Spleen (tissue), 11 donors: Measurements from ENCODE around the gene RGS6. TPM values are rescaled to one million over a fixed set of nuclear protein-coding genes. Genes with fewer than 3 reads are reported as not detected.
"Not testable (repeated sequence)": the region's sequence is repeated elsewhere in the genome, so short reads cannot be mapped to it uniquely, and the experiment has no call there.

ENCODE experiments used
- DNase-seq: peaks from one replicate; pipeline ENCODE4 v3.0.0-alpha.2; 2020
- H3K27ac ChIP-seq, 8 donors: fragments of 200-600 bp; sonication (generic) in 7 of 8; 1 replicate in 4 of 8; 2 replicates in 4 of 8; pipeline versions ENCODE4 v1.5.0 to v1.8.0; 2016 to 2021; ENCODE audit warnings: inconsistent platforms in 4 of 8, mild to moderate bottlenecking in 4 of 8, moderate library complexity in 1 of 8
- H3K27me3 ChIP-seq, 7 donors: fragments of 200-600 bp; sonication (generic) in 6 of 7; replicated peaks in 1 of 7; 1 replicate in 4 of 7; 2 replicates in 3 of 7; pipeline versions ENCODE4 v1.5.0 to v1.8.0; 2016 to 2021; ENCODE audit warnings: inconsistent platforms in 3 of 7, mild to moderate bottlenecking in 1 of 7
- H3K36me3 ChIP-seq, 6 donors: fragments of 200-600 bp; sonication (generic) in 5 of 6; 1 replicate in 4 of 6; 2 replicates in 2 of 6; pipeline versions ENCODE4 v1.5.0 to v1.8.0; 2016 to 2021; ENCODE audit warnings: inconsistent platforms in 2 of 6
- H3K4me1 ChIP-seq, 6 donors: fragments of 200-600 bp; sonication (generic) in 5 of 6; 1 replicate in 3 of 6; 2 replicates in 3 of 6; pipeline versions ENCODE4 v1.5.0 to v1.8.0; 2016 to 2021; ENCODE audit warnings: inconsistent platforms in 3 of 6
- H3K4me3 ChIP-seq, 8 donors: fragments of 200-600 bp; sonication (generic) in 7 of 8; 1 replicate in 4 of 8; 2 replicates in 4 of 8; pipeline versions ENCODE4 v1.5.0 to v1.8.0; 2016 to 2021; ENCODE audit warnings: inconsistent platforms in 4 of 8, mild to moderate bottlenecking in 4 of 8, moderate library complexity in 2 of 8
- H3K9me3 ChIP-seq, 8 donors: fragments of 200-600 bp; sonication (generic) in 7 of 8; 1 replicate in 4 of 8; 2 replicates in 4 of 8; pipeline versions ENCODE4 v1.5.0 to v1.8.0; 2016 to 2021; ENCODE audit warnings: inconsistent platforms in 4 of 8
- POLR2A ChIP-seq, 3 donors: fragments of 450-650 bp; IDR thresholded peaks; one replicate each; pipeline ENCODE4 v1.5.1; 2017; ENCODE audit warnings: antibody characterized with exemption in 3 of 3, mild to moderate bottlenecking in 1 of 3
- POLR2AphosphoS5 ChIP-seq, 3 donors: sonication (generic); formaldehyde crosslinking; IDR thresholded peaks; one replicate each; pipeline ENCODE4 v1.5.1; 2017; ENCODE audit warnings: antibody characterized with exemption in 3 of 3
- WGBS, 5 donors: extraction: QIAGEN DNeasy Blood & Tissue Kit in 3 of 5; methylation state at CpG; one replicate each; pipeline versions ENCODE4 v1.1.5 to v1.1.7; 2013 to 2018; 5-methylcytosine and 5-hydroxymethylcytosine counted together
- intact Hi-C: fragments of 100-400 bp; cut with DNase I; formaldehyde crosslinking; loops from one replicate; pipeline ENCODE4 v1.15.0; 2023; ENCODE audit warnings: low total_unique reads
- polyA plus RNA-seq, 3 donors: library from polyadenylated mRNA; stranded (reverse); fragments of 200-250 nt; gene quantifications; one replicate each; pipeline ENCODE4 v1.2.1, GENCODE V29; 2013
- total RNA-seq, 7 donors: library from RNA; depleted of rRNA in 3 of 7; stranded (reverse); fragments of >200 nt in 3 of 7; fragmentation: NEBNext Ultra II Directional in 4 of 7; extraction: Animal tissue kit (Norgen Biotek cat#: 25700) in 4 of 7; gene quantifications; one replicate each; pipeline versions ENCODE4 v1.1.0 to v1.2.1, GENCODE V29; 2016 to 2021
- TF ChIP-seq, protein P1 (sequence below), 11 experiments: fragments of 200-600 bp in 7 of 11; fragments of 450-650 bp in 4 of 11; sonication (generic) in 4 of 11; IDR thresholded peaks in 8 of 11; conservative IDR thresholded peaks in 3 of 11; 1 replicate in 7 of 11; 2 replicates in 4 of 11; pipeline versions ENCODE4 v1.4.0 to v1.8.0; 2016 to 2021; ENCODE audit warnings: antibody characterized with exemption in 11 of 11, inconsistent platforms in 4 of 11, mild to moderate bottlenecking in 1 of 11
- donor health status: healthy with polysubstance abuse.
- donor health status: DM: no; HTN: no; CAD: no; lungs with moderate emphysema.
- donor health status: DM: no; HTN: no; CAD: no.
- donor health status: Bipolar disorder and iron deficiency.
- donor health status: healthy.
- donor health status: DM: no; HTN: no; CAD: no.
- donor health status: DM: yes; HTN: yes; CAD: no.

RGS6 gene
- total and polyA plus RNA-seq, 10 donors, result 0.20 to 8.1 (median 2.3) TPM

DNA sequence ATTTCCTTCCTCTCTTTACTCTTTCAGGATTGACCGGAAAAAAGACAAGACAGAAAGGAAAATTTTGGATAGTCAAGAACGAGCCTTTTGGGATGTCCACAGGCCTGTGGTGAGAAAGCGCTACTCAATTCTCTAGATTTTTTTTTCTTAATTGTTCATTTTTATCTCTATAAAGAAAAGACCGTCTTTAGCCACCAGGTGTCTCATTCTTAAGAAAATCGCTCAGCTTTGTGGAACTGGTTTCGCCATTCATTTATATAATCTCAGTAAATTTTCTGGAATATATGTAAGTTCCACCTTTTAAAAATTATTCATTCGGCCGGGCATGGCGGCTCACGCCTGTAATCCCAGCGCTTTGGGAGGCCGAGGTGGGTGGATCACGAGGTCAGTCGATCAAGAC, 540.6 kb downstream of the RGS6 start:
- H3K4me1 ChIP-seq, result peaks cover 0 to 21% (median 15%) of the 10 kb centered on the region in 6 donors
- 88 to 93% (median 90%) methylated on average over 14 of the region's 14 CpGs for WGBS, 5 donors
- intact Hi-C loops, result no loop called here
- H3K36me3 ChIP-seq, result no peaks in the 10 kb centered on the region
- no peak for TF ChIP-seq POLR2A (IDR thresholded peaks at IDR 0.05)
- no peak overlapping the region for H3K4me3 ChIP-seq
- no peaks in the 10 kb centered on the region for H3K27me3 ChIP-seq
- no peaks in the 10 kb centered on the region for H3K9me3 ChIP-seq
- no peak for DNase-seq
- no peak overlapping the region for H3K27ac ChIP-seq

DNA sequence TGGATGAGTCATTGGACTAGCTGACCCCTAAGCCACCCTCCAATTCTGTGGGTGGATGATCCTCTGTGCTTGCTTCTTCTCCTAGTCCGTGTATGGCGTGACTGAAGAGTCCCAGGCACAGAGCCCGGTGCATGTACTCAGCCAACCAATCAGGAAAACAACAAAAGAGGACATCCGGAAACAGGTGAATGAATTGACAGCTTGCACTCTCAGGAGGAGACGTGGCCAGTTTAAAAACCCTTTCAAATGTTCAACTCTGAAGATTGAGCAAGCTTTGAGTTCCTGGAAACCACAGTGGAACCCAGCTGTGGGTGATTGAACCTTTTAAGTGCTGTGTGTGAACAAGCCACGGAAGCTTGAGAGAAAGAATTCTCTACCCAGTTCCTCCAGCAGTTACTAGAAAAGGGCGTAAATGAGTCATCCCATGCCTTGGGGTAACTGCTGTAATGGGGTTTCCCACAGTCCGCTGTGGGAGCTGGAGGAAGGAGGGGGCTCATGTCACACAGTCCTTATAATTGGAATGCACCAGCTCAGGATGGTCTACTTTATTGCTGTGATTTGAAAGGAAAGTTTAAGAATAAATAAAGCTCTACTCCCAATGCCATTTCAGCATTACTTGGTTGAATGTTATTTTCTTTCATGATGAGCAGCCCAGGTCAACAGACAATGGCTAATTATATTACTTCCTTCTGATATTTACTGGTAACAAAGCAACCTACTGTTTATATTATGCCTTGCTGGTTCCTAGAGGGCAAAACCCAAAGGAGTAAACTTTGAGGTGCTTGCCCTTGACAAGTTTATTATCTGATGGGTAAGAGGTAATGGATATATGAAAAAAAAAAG, 544.6 kb downstream of the RGS6 start:
- H3K4me1 ChIP-seq, result peaks cover 6 to 56% (median 36%) of the 10 kb centered on the region in 6 donors
- H3K9me3 ChIP-seq, result no peaks in the 10 kb centered on the region
- 12 to 31% (median 16%) methylated on average over 8 of the region's 8 CpGs for WGBS, 5 donors
- no peaks in the 10 kb centered on the region for H3K36me3 ChIP-seq
- H3K4me3 ChIP-seq, result peak overlapping the region in 1 of 8 donors; percentile 5
- TF ChIP-seq, protein P1, sequence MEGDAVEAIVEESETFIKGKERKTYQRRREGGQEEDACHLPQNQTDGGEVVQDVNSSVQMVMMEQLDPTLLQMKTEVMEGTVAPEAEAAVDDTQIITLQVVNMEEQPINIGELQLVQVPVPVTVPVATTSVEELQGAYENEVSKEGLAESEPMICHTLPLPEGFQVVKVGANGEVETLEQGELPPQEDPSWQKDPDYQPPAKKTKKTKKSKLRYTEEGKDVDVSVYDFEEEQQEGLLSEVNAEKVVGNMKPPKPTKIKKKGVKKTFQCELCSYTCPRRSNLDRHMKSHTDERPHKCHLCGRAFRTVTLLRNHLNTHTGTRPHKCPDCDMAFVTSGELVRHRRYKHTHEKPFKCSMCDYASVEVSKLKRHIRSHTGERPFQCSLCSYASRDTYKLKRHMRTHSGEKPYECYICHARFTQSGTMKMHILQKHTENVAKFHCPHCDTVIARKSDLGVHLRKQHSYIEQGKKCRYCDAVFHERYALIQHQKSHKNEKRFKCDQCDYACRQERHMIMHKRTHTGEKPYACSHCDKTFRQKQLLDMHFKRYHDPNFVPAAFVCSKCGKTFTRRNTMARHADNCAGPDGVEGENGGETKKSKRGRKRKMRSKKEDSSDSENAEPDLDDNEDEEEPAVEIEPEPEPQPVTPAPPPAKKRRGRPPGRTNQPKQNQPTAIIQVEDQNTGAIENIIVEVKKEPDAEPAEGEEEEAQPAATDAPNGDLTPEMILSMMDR (IDR thresholded peaks at IDR 0.05 in 8 of 11, conservative IDR thresholded peaks at IDR 0.05 in 3 of 11), result no peak
- TF ChIP-seq POLR2A (IDR thresholded peaks at IDR 0.05) (no peak), POLR2AphosphoS5 (IDR thresholded peaks at IDR 0.05) (peak in 1 of 3 donors; percentile 51)
- no peaks in the 10 kb centered on the region for H3K27me3 ChIP-seq
- peak overlapping the region in 6 of 8 donors; percentile 4 to 50 (median 44) for H3K27ac ChIP-seq
- DNase-seq, result no peak
- intact Hi-C loops, result no loop called here

- H3K27me3 ChIP-seq, H3K9me3 ChIP-seq, intact Hi-C loops, H3K4me3 ChIP-seq, H3K36me3 ChIP-seq, DNase-seq: not testable (repeated sequence)
- 50 to 55% (median 53%) methylated on average over 5 of the region's 5 CpGs for WGBS, 5 donors
- Histone ChIP-seq H3K4me1 (peaks cover 6 to 56% (median 36%) of the 10 kb centered on the region in 6 donors), H3K27ac (peak overlapping the region in 3 of 8 donors; percentile 4 to 47 (median 42))
Measured at GRCh38 chr14:72477578-72477977, 545.3 kb downstream of the RGS6 start.

DNA sequence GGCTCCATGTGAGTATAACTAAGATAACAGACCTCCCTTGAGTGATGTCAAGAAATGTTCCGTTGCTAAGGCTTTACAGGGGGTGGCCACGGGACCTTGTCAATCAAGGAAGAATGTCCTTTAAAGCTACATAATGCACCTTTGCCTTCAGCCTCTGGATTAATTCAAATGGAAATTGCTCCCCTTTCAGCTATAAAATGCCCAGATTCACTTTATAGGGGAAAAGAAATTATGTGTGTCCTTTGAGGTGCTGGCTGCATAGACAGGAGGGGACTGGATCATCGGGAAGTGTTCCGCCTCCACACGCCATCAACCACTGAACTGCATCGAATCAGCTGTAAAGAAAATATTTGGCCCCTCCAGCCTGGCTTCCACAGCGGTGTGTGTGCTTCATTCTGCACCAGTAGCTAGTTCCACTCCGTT, 546.3 kb downstream of the RGS6 start:
- Histone ChIP-seq H3K27ac (no peak overlapping the region), H3K27me3 (no peaks in the 10 kb centered on the region), H3K4me3 (no peak overlapping the region), H3K36me3 (no peaks in the 10 kb centered on the region), H3K9me3 (peaks cover 0 to 6% (median 0%) of the 10 kb centered on the region in 8 donors), H3K4me1 (peaks cover 6 to 56% (median 36%) of the 10 kb centered on the region in 6 donors)
- intact Hi-C loops, result no loop called here
- 81 to 89% (median 82%) methylated on average over 8 of the region's 8 CpGs for WGBS, 5 donors
- DNase-seq, result no peak
- TF ChIP-seq, protein P1 (IDR thresholded peaks at IDR 0.05 in 8 of 11, conservative IDR thresholded peaks at IDR 0.05 in 3 of 11), result no peak
- TF ChIP-seq POLR2AphosphoS5 (IDR thresholded peaks at IDR 0.05), result no peak
- TF ChIP-seq POLR2A (IDR thresholded peaks at IDR 0.05), result no peak

- no peak for DNase-seq
- Histone ChIP-seq H3K27ac (peak overlapping the region in 1 of 8 donors; percentile 17), H3K36me3 (no peaks in the 10 kb centered on the region), H3K4me3 (no peak overlapping the region), H3K27me3 (no peaks in the 10 kb centered on the region), H3K9me3 (peaks cover 0 to 6% (median 0%) of the 10 kb centered on the region in 8 donors), H3K4me1 (peaks cover 6 to 56% (median 36%) of the 10 kb centered on the region in 6 donors)
- intact Hi-C loops, result no loop called here
- TF ChIP-seq POLR2A (IDR thresholded peaks at IDR 0.05) (no peak), POLR2AphosphoS5 (IDR thresholded peaks at IDR 0.05) (peak in 1 of 3 donors; percentile 26)
- 59 to 70% (median 66%) methylated on average over 3 of the region's 3 CpGs for WGBS, 5 donors
Measured at GRCh38 chr14:72479461-72479931, 547.3 kb downstream of the RGS6 start.
